Activated B cell treated with CpG ODN at 0.5 μM for 24 hours (primary cell): ENCODE measurements around the gene ZNF25. TPM values are rescaled to one million over a fixed set of nuclear protein-coding genes. Genes with fewer than 3 reads are reported as not detected.
"Not testable (repeated sequence)": the region's sequence is repeated elsewhere in the genome, so short reads cannot be mapped to it uniquely, and the experiment has no call there.

Experiments
- ATAC-seq: fragments of 200-7000 bp; cut with Tn5 transposase; one replicate; pipeline ENCODE4 v1.10.0; 2021; ENCODE audit warnings: low read depth, mild to moderate bottlenecking, moderate library complexity
- CTCF ChIA-PET: fragments of 350-600 bp; sonication (Branson Sonifier 250); formaldehyde crosslinking; loops from one replicate; lab custom pipeline; 2021; ENCODE audit warnings: antibody characterized with exemption; lab: Charles Lee
- POLR2A ChIA-PET: fragments of 350-600 bp; sonication (Branson Sonifier 250); formaldehyde crosslinking; loops from one replicate; lab custom pipeline; 2021; ENCODE audit warnings: antibody characterized with exemption; lab: Charles Lee
- DNase-seq: peaks from one replicate; pipeline ENCODE4 v3.0.0; 2022
- H3K27ac Mint-ChIP-seq: one replicate; pipeline ENCODE4 v1.8.0; 2020; ENCODE audit warnings: mixed read lengths
- H3K27me3 Mint-ChIP-seq: one replicate; pipeline ENCODE4 v1.8.0; 2021; ENCODE audit warnings: mixed read lengths
- H3K36me3 Mint-ChIP-seq: one replicate; pipeline ENCODE4 v1.8.0; 2021; ENCODE audit warnings: low read depth, mixed read lengths
- H3K4me1 Mint-ChIP-seq: one replicate; pipeline ENCODE4 v1.8.0; 2021; ENCODE audit warnings: mixed read lengths
- H3K4me3 Mint-ChIP-seq: one replicate; pipeline ENCODE4 v1.8.0; 2020; ENCODE audit warnings: mild to moderate bottlenecking, mixed read lengths
- H3K9me3 Mint-ChIP-seq: one replicate; pipeline ENCODE4 v1.8.0; 2020; ENCODE audit warnings: mixed read lengths
- CTCF ChIP-seq: fragments of 200-600 bp; IDR thresholded peaks from one replicate; pipeline ENCODE4 v1.8.0; 2022; ENCODE audit warnings: antibody characterized with exemption, mild to moderate bottlenecking
- intact Hi-C: fragments of 100-400 bp; cut with micrococcal nuclease; formaldehyde crosslinking; loops from one replicate; pipeline ENCODE4 v1.15.1; 2024
- total RNA-seq: library from RNA; stranded (reverse); gene quantifications from 2 replicates; pipeline ENCODE4 v1.2.3, GENCODE V29; 2022

Gene ZNF25
- total RNA-seq, 1 donor from 2014 or later: 3.5 TPM

- peak; percentile 92 for DNase-seq
- no peaks in the 10 kb centered on the region for H3K27me3 Mint-ChIP-seq
- TF ChIP-seq CTCF: no peak
- POLR2A ChIA-PET: interaction anchor here (0.6 to 2.5 kb wide), 10 partner anchors 12 to 392 kb away, joined by 3 to 55 read pairs (median 5); partner anchors contain the start of genes ZNF248 and ZNF25
- H3K9me3 Mint-ChIP-seq: no peaks in the 10 kb centered on the region
- intact Hi-C loops: loop anchor here (1.0 to 5.0 kb wide), 7 partner anchors 14 to 392 kb away; partner anchors contain the start of genes ZNF248, ZNF25 and ZNF37A
- ATAC-seq: peak; percentile 84
- H3K4me3 Mint-ChIP-seq: peak within 1 kb of the TSS; percentile 97
- peaks cover 44% of the 10 kb centered on the region for H3K36me3 Mint-ChIP-seq
- H3K27ac Mint-ChIP-seq: peak within 1 kb of the TSS; percentile 100
- CTCF ChIA-PET: interaction anchor here (1.1 to 1.4 kb wide), 2 partner anchors 33 to 35 kb away, joined by 6 to 10 read pairs; partner anchors contain the start of gene ZNF25
- peaks cover 36% of the 10 kb centered on the region for H3K4me1 Mint-ChIP-seq
Measured at GRCh38 chr10:38010119-38010903, 33.9 kb upstream of the ZNF25 start, which contains the start of gene ZNF33A. Gene ZNF33A, plus strand, starts transcription at chr10:38010675. Its CDS starts 1,667 bp downstream, at chr10:38012342.

- CTCF ChIA-PET: no interaction called here
Measured at GRCh38 chr10:38007991-38008390, 31.5 kb upstream of the ZNF25 start.

GRCh38 chr10:38007551-38007950 is 31.1 kb upstream of the ZNF25 start:
- ChIA-PET POLR2A (no interaction called here), CTCF (no interaction called here)
- Mint-ChIP-seq H3K4me1 (peaks cover 24% of the 10 kb centered on the region), H3K27me3 (no peaks in the 10 kb centered on the region), H3K27ac (no peak overlapping the region), H3K4me3 (no peak overlapping the region), H3K9me3 (no peaks in the 10 kb centered on the region), H3K36me3 (peaks cover 21% of the 10 kb centered on the region)
- TF ChIP-seq CTCF: no peak
- intact Hi-C loops: no loop called here
- no peak for DNase-seq
- no peak for ATAC-seq

More at GRCh38 chr10:38007991-38008390, 31.5 kb upstream of the ZNF25 start:
- H3K9me3 Mint-ChIP-seq: no peaks in the 10 kb centered on the region
- H3K27ac Mint-ChIP-seq: no peak overlapping the region
- intact Hi-C loops: no loop called here
- H3K4me1 Mint-ChIP-seq: peaks cover 26% of the 10 kb centered on the region
- POLR2A ChIA-PET: no interaction called here
- no peak overlapping the region for H3K4me3 Mint-ChIP-seq
- DNase-seq: no peak
- TF ChIP-seq CTCF: no peak
- no peaks in the 10 kb centered on the region for H3K27me3 Mint-ChIP-seq
- ATAC-seq: no peak
- H3K36me3 Mint-ChIP-seq: peaks cover 25% of the 10 kb centered on the region

GRCh38 chr10:38003588-38003987 is 27.1 kb upstream of the ZNF25 start:
- ChIA-PET CTCF (interaction anchor here (1.1 kb wide), 1 partner anchor 27 kb away, joined by 4 read pairs; the partner anchor contains the start of gene ZNF25), POLR2A (no interaction called here)
- no peak for TF ChIP-seq CTCF
- H3K4me3 Mint-ChIP-seq: no peak overlapping the region
- no peaks in the 10 kb centered on the region for H3K36me3 Mint-ChIP-seq
- no peaks in the 10 kb centered on the region for H3K4me1 Mint-ChIP-seq
- H3K27me3 Mint-ChIP-seq: no peaks in the 10 kb centered on the region
- ATAC-seq (no peak), DNase-seq (no peak)
- H3K9me3 Mint-ChIP-seq: no peaks in the 10 kb centered on the region
- H3K27ac Mint-ChIP-seq: no peak overlapping the region
- intact Hi-C loops: no loop called here

GRCh38 chr10:38003026-38003425 is 26.6 kb upstream of the ZNF25 start:
- no peak for TF ChIP-seq CTCF
- no peaks in the 10 kb centered on the region for H3K27me3 Mint-ChIP-seq
- intact Hi-C loops: no loop called here
- no peaks in the 10 kb centered on the region for H3K9me3 Mint-ChIP-seq
- ATAC-seq (no peak), DNase-seq (no peak)
- ChIA-PET CTCF (no interaction called here), POLR2A (no interaction called here)
- no peak overlapping the region for H3K4me3 Mint-ChIP-seq
- H3K27ac Mint-ChIP-seq: no peak overlapping the region
- H3K36me3 Mint-ChIP-seq: no peaks in the 10 kb centered on the region
- no peaks in the 10 kb centered on the region for H3K4me1 Mint-ChIP-seq

- ATAC-seq, H3K4me1 Mint-ChIP-seq, H3K27ac Mint-ChIP-seq, H3K9me3 Mint-ChIP-seq, CTCF ChIA-PET, POLR2A ChIA-PET, H3K27me3 Mint-ChIP-seq, DNase-seq, H3K4me3 Mint-ChIP-seq, intact Hi-C loops, H3K36me3 Mint-ChIP-seq: not testable (repeated sequence)
Measured at GRCh38 chr10:38000474-38000873, 24.0 kb upstream of the ZNF25 start.

- POLR2A ChIA-PET, H3K9me3 Mint-ChIP-seq, DNase-seq, H3K36me3 Mint-ChIP-seq, CTCF ChIA-PET, intact Hi-C loops, H3K27ac Mint-ChIP-seq, H3K27me3 Mint-ChIP-seq, H3K4me1 Mint-ChIP-seq, H3K4me3 Mint-ChIP-seq, ATAC-seq: not testable (repeated sequence)
Measured at GRCh38 chr10:37998920-37999319, 22.5 kb upstream of the ZNF25 start.
